Lower lobe of right lung (tissue), 2 donors: Measurements from ENCODE around the gene CCDC188. TPM values are rescaled to one million over a fixed set of nuclear protein-coding genes. Genes with fewer than 3 reads are reported as not detected.

Experiments
- ATAC-seq, 2 donors: fragments of 200-7000 bp; cut with Tn5 transposase; one replicate each; pipeline ENCODE4 v1.9.1; 2020 to 2022; ENCODE audit warnings: mild to moderate bottlenecking in 2 of 2, moderate library complexity in 2 of 2
- DNase-seq: peaks from one replicate; pipeline ENCODE4 v3.0.0-alpha.2; 2020
- H3K27ac ChIP-seq: fragments of 200-600 bp; one replicate; pipeline ENCODE4 v1.8.0; 2022
- H3K27me3 ChIP-seq: fragments of 200-600 bp; one replicate; pipeline ENCODE4 v1.8.0; 2022; ENCODE audit warnings: low read depth
- H3K36me3 ChIP-seq: fragments of 200-600 bp; one replicate; pipeline ENCODE4 v1.8.0; 2022; ENCODE audit warnings: mild to moderate bottlenecking
- H3K4me1 ChIP-seq: fragments of 200-600 bp; one replicate; pipeline ENCODE4 v1.8.0; 2022
- H3K4me3 ChIP-seq: fragments of 200-600 bp; one replicate; pipeline ENCODE4 v1.8.0; 2022; ENCODE audit warnings: mild to moderate bottlenecking
- H3K9me3 ChIP-seq: fragments of 200-600 bp; one replicate; pipeline ENCODE4 v1.8.0; 2022
- intact Hi-C: fragments of 100-400 bp; cut with DNase I; formaldehyde crosslinking; loops from one replicate; pipeline ENCODE4 v1.11.0; 2022
- total RNA-seq: library from RNA; stranded (reverse); fragmentation: NEBNext Ultra II Directional; extraction: Animal tissue kit (Norgen Biotek cat#: 25700); gene quantifications from one replicate; pipeline ENCODE4 v1.2.1, GENCODE V29; 2021
- TF ChIP-seq, protein P1 (sequence below): fragments of 200-600 bp; IDR thresholded peaks from one replicate; pipeline ENCODE4 v1.8.0; 2022; ENCODE audit warnings: antibody characterized with exemption, mild to moderate bottlenecking
- donor health status: DM: no; HTN: yes; CAD: no; lungs with severe emphysema.

Gene CCDC188
- total RNA-seq, 1 donor from 2014 or later: 0.77 TPM

- no peak overlapping the region for H3K27ac ChIP-seq
- no peak for ATAC-seq
- H3K4me1 ChIP-seq: no peaks in the 10 kb centered on the region
- no peaks in the 10 kb centered on the region for H3K36me3 ChIP-seq
- TF ChIP-seq, protein P1, sequence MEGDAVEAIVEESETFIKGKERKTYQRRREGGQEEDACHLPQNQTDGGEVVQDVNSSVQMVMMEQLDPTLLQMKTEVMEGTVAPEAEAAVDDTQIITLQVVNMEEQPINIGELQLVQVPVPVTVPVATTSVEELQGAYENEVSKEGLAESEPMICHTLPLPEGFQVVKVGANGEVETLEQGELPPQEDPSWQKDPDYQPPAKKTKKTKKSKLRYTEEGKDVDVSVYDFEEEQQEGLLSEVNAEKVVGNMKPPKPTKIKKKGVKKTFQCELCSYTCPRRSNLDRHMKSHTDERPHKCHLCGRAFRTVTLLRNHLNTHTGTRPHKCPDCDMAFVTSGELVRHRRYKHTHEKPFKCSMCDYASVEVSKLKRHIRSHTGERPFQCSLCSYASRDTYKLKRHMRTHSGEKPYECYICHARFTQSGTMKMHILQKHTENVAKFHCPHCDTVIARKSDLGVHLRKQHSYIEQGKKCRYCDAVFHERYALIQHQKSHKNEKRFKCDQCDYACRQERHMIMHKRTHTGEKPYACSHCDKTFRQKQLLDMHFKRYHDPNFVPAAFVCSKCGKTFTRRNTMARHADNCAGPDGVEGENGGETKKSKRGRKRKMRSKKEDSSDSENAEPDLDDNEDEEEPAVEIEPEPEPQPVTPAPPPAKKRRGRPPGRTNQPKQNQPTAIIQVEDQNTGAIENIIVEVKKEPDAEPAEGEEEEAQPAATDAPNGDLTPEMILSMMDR: no peak
- H3K9me3 ChIP-seq: no peaks in the 10 kb centered on the region
- peaks cover 10% of the 10 kb centered on the region for H3K27me3 ChIP-seq
- H3K4me3 ChIP-seq: no peak overlapping the region
- DNase-seq: no peak
- intact Hi-C loops: no loop called here
These were observed 32.2 kb upstream of the CCDC188 start for GRCh38 chr22:20183101-20183500.

- TF ChIP-seq, protein P1: no peak
- no peaks in the 10 kb centered on the region for H3K36me3 ChIP-seq
- no peaks in the 10 kb centered on the region for H3K4me1 ChIP-seq
- no peak for DNase-seq
- intact Hi-C loops: no loop called here
- no peaks in the 10 kb centered on the region for H3K9me3 ChIP-seq
- H3K4me3 ChIP-seq: no peak overlapping the region
- no peak for ATAC-seq
- no peak overlapping the region for H3K27ac ChIP-seq
- H3K27me3 ChIP-seq: peaks cover 10% of the 10 kb centered on the region
These were observed 31.5 kb upstream of the CCDC188 start for GRCh38 chr22:20182365-20182764.

GRCh38 chr22:20181884-20182236 is 31.0 kb upstream of the CCDC188 start:
- no peak for ATAC-seq
- Histone ChIP-seq H3K27ac (no peak overlapping the region), H3K4me3 (no peak overlapping the region), H3K27me3 (peaks cover 10% of the 10 kb centered on the region), H3K36me3 (no peaks in the 10 kb centered on the region), H3K4me1 (no peaks in the 10 kb centered on the region), H3K9me3 (no peaks in the 10 kb centered on the region)
- intact Hi-C loops: no loop called here
- TF ChIP-seq, protein P1: no peak
- no peak for DNase-seq

- DNase-seq (no peak), ATAC-seq (no peak)
- intact Hi-C loops: no loop called here
- Histone ChIP-seq H3K4me3 (no peak overlapping the region), H3K27me3 (peaks cover 10% of the 10 kb centered on the region), H3K9me3 (no peaks in the 10 kb centered on the region), H3K36me3 (no peaks in the 10 kb centered on the region), H3K4me1 (no peaks in the 10 kb centered on the region), H3K27ac (no peak overlapping the region)
- TF ChIP-seq, protein P1: no peak
These were observed 30.5 kb upstream of the CCDC188 start for GRCh38 chr22:20181194-20181883.

- Histone ChIP-seq H3K27me3 (peaks cover 10% of the 10 kb centered on the region), H3K4me1 (no peaks in the 10 kb centered on the region), H3K9me3 (no peaks in the 10 kb centered on the region), H3K4me3 (no peak overlapping the region), H3K36me3 (no peaks in the 10 kb centered on the region), H3K27ac (no peak overlapping the region)
- intact Hi-C loops: no loop called here
- DNase-seq (no peak), ATAC-seq (no peak)
- TF ChIP-seq, protein P1: no peak
These were observed 29.8 kb upstream of the CCDC188 start for GRCh38 chr22:20180640-20181039.
